Endothelial cell of umbilical vein (primary cell): ENCODE results near the gene ISM2. TPM values are rescaled to one million over a fixed set of nuclear protein-coding genes. Genes with fewer than 3 reads are reported as not detected.

Experiments used
- polyA plus RNA-seq, 4 experiments: library from polyadenylated mRNA; depleted of rRNA in 3 of 4; stranded (reverse) in 3 of 4; unstranded in 1 of 4; fragments of >200 nt; gene quantifications; 2 replicates each; pipeline versions ENCODE4 v1.2.1 to v1.2.3, GENCODE V29; 2011 to 2012; ENCODE audit warnings: missing spikeins in 1 of 4
- small RNA-seq: library from RNA; depleted of rRNA; stranded (forward); fragments of <200 nt; gene quantifications from one replicate; pipeline ENCODE3, GENCODE V24; 2012; ENCODE audit warnings: low replicate concordance, low read depth; ENCODE audit not compliant: insufficient read depth, insufficient read length
- total RNA-seq: library from RNA; stranded (reverse); gene quantifications from 2 replicates; pipeline ENCODE4 v1.2.3, GENCODE V29; 2021

Gene ISM2
- total and polyA plus RNA-seq, 2 donors (not counting 3 experiments of a cell fraction or from before 2014, with no cell fraction given) = not detected

Small RNA genes lying within 50 kb of the gene (small RNA-seq; reads per million reads assigned to genes)
- gene RF00404 (not detected), gene RN7SL587P (not detected)

Other genes with a start within 250 kb of the ISM2 start
- gene NGB, start 227.6 kb downstream of the ISM2 start, total RNA-seq = not detected in 2 replicates
- not detected in 2 replicates for gene NGB, start 227.6 kb downstream of the ISM2 start, polyA plus RNA-seq
- 43.2 and 48.2 TPM in 2 replicates for gene POMT2, start 177.9 kb downstream of the ISM2 start, total RNA-seq
- gene POMT2, start 177.9 kb downstream of the ISM2 start, polyA plus RNA-seq = 19.5 and 22.4 TPM in 2 replicates
- 16.7 and 20.4 TPM in 2 replicates for gene GSTZ1, start 177.8 kb downstream of the ISM2 start, total RNA-seq
- gene GSTZ1, start 177.8 kb downstream of the ISM2 start, polyA plus RNA-seq = 19.2 and 20.5 TPM in 2 replicates
- gene TMED8, start 121.7 kb downstream of the ISM2 start, total RNA-seq = 12.6 and 13.5 TPM in 2 replicates
- 4.4 and 5.2 TPM in 2 replicates for gene TMED8, start 121.7 kb downstream of the ISM2 start, polyA plus RNA-seq
- gene SAMD15, start 121.4 kb downstream of the ISM2 start, total RNA-seq = 0.65 and 1.1 TPM in 2 replicates
- 0.10 and 0.51 TPM in 2 replicates for gene SAMD15, start 121.4 kb downstream of the ISM2 start, polyA plus RNA-seq
- gene NOXRED1, start 75.3 kb downstream of the ISM2 start, total RNA-seq = 0.33 and 0.48 TPM in 2 replicates
- gene NOXRED1, start 75.3 kb downstream of the ISM2 start, polyA plus RNA-seq = 0.03 and 0.15 TPM in 2 replicates
- gene VIPAS39, start 41.2 kb downstream of the ISM2 start, total RNA-seq = 22.2 and 24.2 TPM in 2 replicates
- gene VIPAS39, start 41.2 kb downstream of the ISM2 start, polyA plus RNA-seq = 28.2 and 28.4 TPM in 2 replicates
- gene AHSA1, start 40.7 kb downstream of the ISM2 start, total RNA-seq = 158 and 166 TPM in 2 replicates
- gene AHSA1, start 40.7 kb downstream of the ISM2 start, polyA plus RNA-seq = 118 and 122 TPM in 2 replicates
- 57.2 and 71.3 TPM in 2 replicates for gene SPTLC2, start 117.8 kb upstream of the ISM2 start, total RNA-seq
- gene SPTLC2, start 117.8 kb upstream of the ISM2 start, polyA plus RNA-seq = 13.3 and 19.1 TPM in 2 replicates
- 13.1 and 14.8 TPM in 2 replicates for gene ALKBH1, start 209.2 kb upstream of the ISM2 start, total RNA-seq
- gene ALKBH1, start 209.2 kb upstream of the ISM2 start, polyA plus RNA-seq = 10.1 and 10.2 TPM in 2 replicates
- 160 and 177 TPM in 2 replicates for gene SLIRP, start 209.3 kb upstream of the ISM2 start, total RNA-seq
- 92.8 and 144 TPM in 2 replicates for gene SLIRP, start 209.3 kb upstream of the ISM2 start, polyA plus RNA-seq